Fibroblast of the aortic adventitia (primary cell): ENCODE data around the gene KCTD1. TPM values are rescaled to one million over a fixed set of nuclear protein-coding genes. Genes with fewer than 3 reads are reported as not detected.

ENCODE experiments used
- DNase-seq: peaks from one replicate; pipeline ENCODE4 v3.0.0-alpha.2; 2010; ENCODE audit warnings: low read depth
- H3K4me3 ChIP-seq: 2 replicates; pipeline ENCODE4 v1.5.1; 2011; ENCODE audit warnings: low read depth, mild to moderate bottlenecking, control low read depth, low read length, moderate library complexity
- CTCF ChIP-seq: IDR thresholded peaks from 2 replicates; pipeline ENCODE4 v1.5.1; 2011; ENCODE audit warnings: mild to moderate bottlenecking, low read length, control low read depth, inconsistent platforms; ENCODE audit not compliant: insufficient read depth
- total RNA-seq: library from RNA; depleted of rRNA; stranded (reverse); fragments of >200 nt; gene quantifications from 2 replicates; pipeline ENCODE4 v1.2.3, GENCODE V29; 2012; ENCODE audit warnings: low replicate concordance

Gene KCTD1
- total RNA-seq, 1 donor: 9.9 TPM

GRCh38 chr18:26466026-26466425 is 82.3 kb downstream of the KCTD1 start:
- no peak for TF ChIP-seq CTCF
- no peak for DNase-seq
- no peak overlapping the region for H3K4me3 ChIP-seq

- DNase-seq: no peak
- no peak for TF ChIP-seq CTCF
- no peak overlapping the region for H3K4me3 ChIP-seq
These were observed 82.9 kb downstream of the KCTD1 start for GRCh38 chr18:26465431-26465830.

GRCh38 chr18:26464128-26465011 is 84.0 kb downstream of the KCTD1 start:
- H3K4me3 ChIP-seq: no peak overlapping the region
- no peak for TF ChIP-seq CTCF
- DNase-seq: no peak

GRCh38 chr18:26462355-26462754 is 86.0 kb downstream of the KCTD1 start:
- no peak for DNase-seq
- H3K4me3 ChIP-seq: no peak overlapping the region
- no peak for TF ChIP-seq CTCF

GRCh38 chr18:26461405-26461804 is 86.9 kb downstream of the KCTD1 start:
- no peak overlapping the region for H3K4me3 ChIP-seq
- TF ChIP-seq CTCF: no peak
- no peak for DNase-seq

- H3K4me3 ChIP-seq: no peak overlapping the region
- DNase-seq: peak; percentile 60
- no peak for TF ChIP-seq CTCF
These were observed 87.8 kb downstream of the KCTD1 start for GRCh38 chr18:26460449-26461091.
